Activated CD4-positive, alpha-beta T cell treated with anti-CD3 and anti-CD28 coated beads for 36 hours (primary cell): Measurements from ENCODE around the gene CCNG1. TPM values are rescaled to one million over a fixed set of nuclear protein-coding genes. Genes with fewer than 3 reads are reported as not detected.
"Not testable (repeated sequence)": the region's sequence is repeated elsewhere in the genome, so short reads cannot be mapped to it uniquely, and the experiment has no call there.

ENCODE experiments used
- ATAC-seq: fragments of 200-7000 bp; cut with Tn5 transposase; one replicate; pipeline ENCODE4 v1.10.0; 2021; ENCODE audit warnings: mild to moderate bottlenecking, moderate library complexity
- CTCF ChIA-PET: fragments of 350-600 bp; sonication (Branson Sonifier 250); formaldehyde crosslinking; loops from one replicate; lab custom pipeline; 2021; ENCODE audit warnings: antibody characterized with exemption; lab: Charles Lee
- POLR2A ChIA-PET: fragments of 350-600 bp; sonication (Branson Sonifier 250); formaldehyde crosslinking; loops from one replicate; lab custom pipeline; 2021; ENCODE audit warnings: antibody characterized with exemption, inconsistent platforms; lab: Charles Lee
- DNase-seq: peaks from one replicate; pipeline ENCODE4 v3.0.0-alpha.2; 2020
- H3K27ac Mint-ChIP-seq: one replicate; pipeline ENCODE4 v1.8.0; 2021; ENCODE audit warnings: mixed read lengths
- H3K27me3 Mint-ChIP-seq: one replicate; pipeline ENCODE4 v1.8.0; 2021; ENCODE audit warnings: mixed read lengths
- H3K36me3 Mint-ChIP-seq: one replicate; pipeline ENCODE4 v1.8.0; 2021; ENCODE audit warnings: low read depth, mixed read lengths
- H3K4me1 Mint-ChIP-seq: one replicate; pipeline ENCODE4 v1.8.0; 2021; ENCODE audit warnings: mixed read lengths
- H3K4me3 Mint-ChIP-seq: one replicate; pipeline ENCODE4 v1.8.0; 2021; ENCODE audit warnings: mild to moderate bottlenecking, moderate library complexity, mixed read lengths
- H3K9me3 Mint-ChIP-seq: one replicate; pipeline ENCODE4 v1.8.0; 2021; ENCODE audit warnings: low read depth, mixed read lengths
- intact Hi-C, 2 experiments: fragments of 100-400 bp; cut with DNase I in 1 of 2; cut with micrococcal nuclease in 1 of 2; formaldehyde crosslinking; loops; one replicate each; pipeline versions ENCODE4 v1.14.2 to v1.15.1; 2022 to 2024; cut with DNase I, micrococcal nuclease
- total RNA-seq, 2 experiments: library from RNA; stranded (reverse); gene quantifications; one replicate each; pipeline ENCODE4 v1.2.3, GENCODE V29; 2021

CCNG1 gene
- total RNA-seq, 2 experiments from 2014 or later = 114 to 120 TPM

DNA sequence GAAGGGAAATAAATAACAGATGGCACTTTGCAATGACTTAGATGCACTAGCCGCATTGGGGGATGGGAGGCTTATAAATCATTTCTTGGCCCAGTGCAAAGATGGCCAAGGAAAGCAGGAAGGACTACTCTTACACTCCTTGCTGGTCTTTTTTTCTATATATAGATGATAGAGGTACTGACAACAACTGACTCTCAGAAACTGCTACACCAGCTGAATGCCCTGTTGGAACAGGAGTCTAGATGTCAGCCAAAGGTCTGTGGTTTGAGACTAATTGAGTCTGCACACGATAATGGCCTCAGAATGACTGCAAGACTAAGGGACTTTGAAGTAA, 1.7 kb downstream of the CCNG1 start:
- Mint-ChIP-seq H3K4me3 (peak overlapping the region; percentile 83), H3K9me3 (no peaks in the 10 kb centered on the region), H3K4me1 (peaks cover 41% of the 10 kb centered on the region), H3K27me3 (no peaks in the 10 kb centered on the region), H3K36me3 (peaks cover 29% of the 10 kb centered on the region), H3K27ac (peak overlapping the region; percentile 55)
- ChIA-PET CTCF (interaction anchor here (0.7 to 5.6 kb wide), 3 partner anchors 20 to 72 kb away, joined by 3 to 30 read pairs (median 4); partner anchors contain the start of genes HMMR and NUDCD2), POLR2A (interaction anchor here (0.6 to 5.8 kb wide), 4 partner anchors 21 to 68 kb away, joined by 3 to 58 read pairs (median 4); partner anchors contain the start of genes HMMR, MAT2B and NUDCD2)
- DNase-seq (no peak), ATAC-seq (peak; percentile 3)
- intact Hi-C loops = no loop called here

DNA sequence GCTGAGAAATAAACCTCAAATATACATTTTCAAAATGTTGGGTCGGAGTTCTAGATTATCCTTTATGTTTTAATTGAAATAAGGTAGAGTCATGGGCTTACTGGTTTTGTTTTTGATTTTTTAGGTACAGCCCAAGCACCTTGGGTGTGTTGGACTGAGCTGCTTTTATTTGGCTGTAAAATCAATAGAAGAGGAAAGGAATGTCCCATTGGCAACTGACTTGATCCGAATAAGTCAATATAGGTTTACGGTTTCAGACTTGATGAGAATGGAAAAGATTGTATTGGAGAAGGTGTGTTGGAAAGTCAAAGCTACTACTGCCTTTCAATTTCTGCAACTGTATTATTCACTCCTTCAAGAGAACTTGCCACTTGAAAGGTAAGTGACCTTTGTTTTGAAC, 3.6 kb downstream of the CCNG1 start:
- intact Hi-C loops = no loop called here
- H3K9me3 Mint-ChIP-seq = no peaks in the 10 kb centered on the region
- ChIA-PET POLR2A (interaction anchor here (5.8 kb wide), 1 partner anchor 19 kb away, joined by 58 read pairs; the partner anchor contains the start of genes HMMR and NUDCD2), CTCF (interaction anchor here (0.7 to 5.6 kb wide), 4 partner anchors 13 to 88 kb away, joined by 3 to 30 read pairs (median 4); partner anchors contain the start of genes HMMR and NUDCD2)
- no peak overlapping the region for H3K4me3 Mint-ChIP-seq
- no peak for DNase-seq
- no peak for ATAC-seq
- no peaks in the 10 kb centered on the region for H3K27me3 Mint-ChIP-seq
- H3K4me1 Mint-ChIP-seq = peaks cover 35% of the 10 kb centered on the region
- peak overlapping the region; percentile 13 for H3K27ac Mint-ChIP-seq
- H3K36me3 Mint-ChIP-seq = peaks cover 31% of the 10 kb centered on the region

DNA sequence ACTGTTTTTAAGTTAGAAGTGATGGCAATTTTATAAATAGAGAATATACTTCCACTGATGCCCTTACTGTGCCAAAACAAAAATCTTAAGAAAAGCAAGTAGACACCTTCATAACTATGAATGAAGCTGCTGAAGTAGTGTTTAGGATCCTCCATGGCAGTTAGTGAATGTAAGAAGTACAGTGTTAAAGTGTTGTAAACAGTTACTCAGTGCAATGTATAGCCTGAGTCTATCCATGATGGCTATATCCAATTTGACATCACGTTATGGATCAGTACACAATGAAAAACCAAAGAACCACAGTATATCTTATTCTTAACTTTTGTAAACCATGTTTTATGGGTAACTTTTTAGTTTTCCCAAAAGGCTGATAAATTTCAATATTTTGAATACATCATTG, 7.1 kb downstream of the CCNG1 start:
- intact Hi-C loops = no loop called here
- Mint-ChIP-seq H3K36me3 (peaks cover 53% of the 10 kb centered on the region), H3K27ac (no peak overlapping the region), H3K4me1 (peaks cover 14% of the 10 kb centered on the region), H3K27me3 (no peaks in the 10 kb centered on the region), H3K4me3 (no peak overlapping the region), H3K9me3 (no peaks in the 10 kb centered on the region)
- ATAC-seq = no peak
- DNase-seq = no peak
- POLR2A ChIA-PET = interaction anchor here (0.7 kb wide), 1 partner anchor 10 kb away, joined by 3 read pairs; no protein-coding TSS in a partner anchor
- CTCF ChIA-PET = interaction anchor here (0.7 to 1.7 kb wide), 2 partner anchors 10 to 15 kb away, joined by 3 to 4 read pairs; no protein-coding TSS in a partner anchor

DNA sequence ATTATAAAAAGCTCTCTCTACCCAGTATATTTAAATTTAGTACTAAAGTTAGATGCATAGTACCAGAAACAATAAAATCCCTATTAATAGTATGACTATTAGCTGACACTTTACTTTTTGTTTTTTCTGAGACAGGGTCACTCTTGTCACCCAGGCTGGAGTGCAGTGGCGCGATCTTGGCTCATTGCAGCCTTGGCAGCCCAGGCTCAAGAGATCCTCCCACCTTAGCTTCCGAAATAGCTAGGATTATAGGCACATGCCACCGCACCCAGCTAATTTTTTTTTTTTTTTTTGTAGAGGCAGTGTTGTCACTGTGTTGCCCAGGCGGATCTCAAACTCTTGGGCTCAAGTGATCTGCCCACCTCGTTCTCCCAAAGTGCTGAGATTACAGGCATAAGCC, 8.0 kb downstream of the CCNG1 start:
- intact Hi-C loops = no loop called here
- DNase-seq (no peak), ATAC-seq (no peak)
- CTCF ChIA-PET = interaction anchor here (0.7 kb wide), 2 partner anchors 9 to 29 kb away, joined by 3 to 4 read pairs; no protein-coding TSS in a partner anchor
- Mint-ChIP-seq H3K4me3 (no peak overlapping the region), H3K4me1 (peaks cover 10% of the 10 kb centered on the region), H3K9me3 (no peaks in the 10 kb centered on the region), H3K36me3 (peaks cover 51% of the 10 kb centered on the region), H3K27ac (no peak overlapping the region), H3K27me3 (no peaks in the 10 kb centered on the region)
- POLR2A ChIA-PET = interaction anchor here (0.7 kb wide), 1 partner anchor 9 kb away, joined by 3 read pairs; no protein-coding TSS in a partner anchor

DNA sequence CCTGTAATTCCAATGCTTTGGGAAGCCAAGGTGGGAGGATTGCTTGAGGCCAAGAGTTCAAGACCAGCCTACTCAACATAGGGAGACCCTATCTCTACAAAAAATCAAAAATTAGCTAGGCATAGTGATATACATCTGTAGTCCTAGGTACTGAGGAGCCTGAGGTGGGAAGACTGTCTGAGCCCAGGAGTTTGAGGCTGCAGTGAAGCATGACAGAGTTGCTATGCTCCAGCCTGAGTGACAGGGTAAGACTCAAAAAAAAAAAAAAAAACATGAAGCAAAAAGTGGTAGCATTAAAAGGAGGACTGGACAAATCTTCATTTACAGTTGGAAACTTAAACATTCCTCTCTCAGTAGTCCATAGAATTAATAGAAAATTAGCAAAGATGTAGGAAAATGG, 9.8 kb downstream of the CCNG1 start:
- no peaks in the 10 kb centered on the region for H3K9me3 Mint-ChIP-seq
- ATAC-seq (no peak), DNase-seq (no peak)
- no peaks in the 10 kb centered on the region for H3K27me3 Mint-ChIP-seq
- CTCF ChIA-PET = interaction anchor here (0.6 kb wide), 1 partner anchor 21 kb away, joined by 3 read pairs; no protein-coding TSS in a partner anchor
- H3K4me3 Mint-ChIP-seq = no peak overlapping the region
- intact Hi-C loops = no loop called here
- H3K36me3 Mint-ChIP-seq = peaks cover 54% of the 10 kb centered on the region
- POLR2A ChIA-PET = no interaction called here
- H3K27ac Mint-ChIP-seq = peak overlapping the region; percentile 42
- peaks cover 3% of the 10 kb centered on the region for H3K4me1 Mint-ChIP-seq

DNA sequence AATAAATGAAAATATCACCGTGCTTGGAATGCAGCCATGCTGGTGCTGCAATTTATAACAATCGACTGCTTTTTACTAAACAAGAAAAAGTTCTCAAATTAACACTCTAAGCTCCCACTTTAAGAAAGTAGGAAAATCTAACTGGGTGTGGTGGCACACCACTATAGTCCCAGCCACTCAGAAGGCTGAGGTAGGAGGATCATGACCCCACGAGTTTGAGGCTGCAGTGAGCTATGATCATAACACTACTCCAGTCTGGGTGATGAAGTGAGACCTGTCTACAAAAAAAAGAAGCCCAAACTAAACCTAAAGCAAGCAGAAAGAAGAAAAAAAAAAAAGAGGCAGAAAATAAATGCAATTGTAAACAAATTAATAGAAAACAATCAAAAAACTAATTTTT, 10.5 kb downstream of the CCNG1 start:
- Mint-ChIP-seq H3K36me3 (peaks cover 52% of the 10 kb centered on the region), H3K4me3 (no peak overlapping the region), H3K9me3 (no peaks in the 10 kb centered on the region), H3K27me3 (no peaks in the 10 kb centered on the region), H3K27ac (no peak overlapping the region), H3K4me1 (peaks cover 3% of the 10 kb centered on the region)
- ATAC-seq (no peak), DNase-seq (no peak)
- CTCF ChIA-PET = interaction anchor here (0.5 to 0.6 kb wide), 2 partner anchors 21 to 49 kb away, joined by 3 read pairs; no protein-coding TSS in a partner anchor
- intact Hi-C loops = no loop called here
- POLR2A ChIA-PET = no interaction called here

DNA sequence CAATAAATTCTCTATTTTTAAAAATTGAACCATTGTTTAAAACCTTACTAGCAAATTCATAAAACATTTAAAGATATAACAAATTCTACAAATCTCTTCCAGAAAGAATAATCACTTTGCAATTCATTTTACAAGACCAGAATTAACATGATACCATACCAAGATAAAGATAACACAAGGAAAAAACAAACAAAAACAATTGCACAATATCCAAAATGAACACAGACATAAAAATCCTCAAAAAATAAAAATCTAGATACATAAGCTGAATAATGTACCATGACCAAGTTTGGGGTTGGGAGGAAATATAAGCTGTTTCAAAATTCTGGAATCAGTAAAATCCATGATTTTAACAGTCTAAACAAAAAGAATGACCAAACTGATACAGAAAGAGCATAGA, 11.1 kb downstream of the CCNG1 start:
- POLR2A ChIA-PET = no interaction called here
- Mint-ChIP-seq H3K4me1 (peaks cover 3% of the 10 kb centered on the region), H3K9me3 (no peaks in the 10 kb centered on the region), H3K27ac (peak overlapping the region; percentile 24), H3K4me3 (no peak overlapping the region), H3K27me3 (no peaks in the 10 kb centered on the region), H3K36me3 (peaks cover 53% of the 10 kb centered on the region)
- intact Hi-C loops = no loop called here
- ATAC-seq (no peak), DNase-seq (no peak)
- CTCF ChIA-PET = interaction anchor here (1.8 kb wide), 1 partner anchor 11 kb away, joined by 9 read pairs; the partner anchor contains the start of genes HMMR and NUDCD2

DNA sequence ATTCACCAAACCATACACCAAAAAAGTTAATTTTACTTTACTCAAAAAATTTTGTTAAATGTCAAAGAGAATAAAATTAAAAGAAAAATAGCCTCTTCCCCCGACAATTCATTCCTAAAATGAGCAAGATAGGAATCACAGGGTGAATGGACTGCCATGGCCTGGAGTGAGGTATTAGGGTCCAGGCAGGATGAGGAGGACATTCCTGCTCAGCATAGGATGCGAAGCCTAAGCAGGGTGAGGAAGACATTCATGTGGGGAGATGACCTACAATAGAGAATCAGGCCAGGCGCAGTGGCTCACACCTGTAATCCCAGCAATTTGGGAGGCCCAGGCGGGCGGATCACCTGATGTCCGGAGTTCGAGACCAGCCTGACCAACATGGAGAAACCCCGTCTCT, 14.1 kb downstream of the CCNG1 start:
- Mint-ChIP-seq H3K4me1 (peaks cover 18% of the 10 kb centered on the region), H3K27ac (no peak overlapping the region), H3K9me3 (no peaks in the 10 kb centered on the region), H3K36me3 (peaks cover 66% of the 10 kb centered on the region), H3K4me3 (no peak overlapping the region), H3K27me3 (no peaks in the 10 kb centered on the region)
- ChIA-PET POLR2A (no interaction called here), CTCF (interaction anchor here (1.4 kb wide), 1 partner anchor 8 kb away, joined by 6 read pairs; the partner anchor contains the start of genes HMMR and NUDCD2)
- DNase-seq (no peak), ATAC-seq (no peak)
- intact Hi-C loops = no loop called here

DNA sequence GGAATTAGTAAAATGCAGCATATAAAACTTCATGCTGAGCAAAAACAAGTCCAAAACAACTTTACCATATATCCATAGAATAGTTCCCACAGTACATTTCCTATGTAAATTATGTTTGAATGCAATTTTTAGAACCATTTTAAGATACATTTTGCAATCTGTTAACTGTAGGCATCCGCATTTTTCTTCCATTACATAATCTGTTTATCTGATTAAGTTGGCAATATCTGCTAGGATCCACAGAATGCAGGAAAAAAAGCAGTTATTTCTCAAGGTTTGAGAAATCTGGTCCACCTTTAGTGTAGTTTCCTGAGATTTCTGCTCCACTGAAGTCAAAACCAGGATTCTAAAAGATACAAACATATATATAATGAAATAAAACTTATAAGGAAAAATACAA, 16.3 kb downstream of the CCNG1 start:
- Mint-ChIP-seq H3K36me3 (peaks cover 56% of the 10 kb centered on the region), H3K4me3 (no peak overlapping the region), H3K9me3 (no peaks in the 10 kb centered on the region), H3K4me1 (peaks cover 28% of the 10 kb centered on the region), H3K27ac (no peak overlapping the region), H3K27me3 (no peaks in the 10 kb centered on the region)
- ChIA-PET POLR2A (no interaction called here), CTCF (interaction anchor here (0.9 to 1.0 kb wide), 3 partner anchors 9 to 46 kb away, joined by 3 read pairs; no protein-coding TSS in a partner anchor)
- DNase-seq = no peak
- intact Hi-C loops = no loop called here
- ATAC-seq = no peak

DNA sequence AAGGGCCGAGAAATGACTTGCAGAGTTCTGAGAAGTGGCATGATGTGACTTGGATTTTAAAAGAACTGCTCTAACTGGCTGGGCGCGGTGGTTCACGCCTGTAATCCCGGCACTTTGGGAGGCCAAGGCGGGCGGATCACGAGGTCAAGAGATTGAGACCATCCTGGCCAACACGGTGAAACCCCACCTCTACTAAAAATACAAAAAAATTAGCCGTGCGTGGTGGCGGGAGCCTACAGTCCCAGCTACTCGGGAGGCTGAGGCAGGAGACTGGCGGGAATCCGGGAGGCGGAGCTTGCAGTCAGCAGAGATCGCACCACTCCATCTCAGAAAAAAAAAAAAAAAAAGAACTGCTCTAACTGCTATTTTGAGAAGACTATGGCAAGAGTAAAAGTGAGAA, 18.0 kb downstream of the CCNG1 start:
- intact Hi-C loops, POLR2A ChIA-PET, H3K4me3 Mint-ChIP-seq, H3K9me3 Mint-ChIP-seq, ATAC-seq, DNase-seq, H3K27me3 Mint-ChIP-seq: not testable (repeated sequence)
- CTCF ChIA-PET = interaction anchor here (1.3 to 1.4 kb wide), 2 partner anchors 47 to 106 kb away, joined by 3 to 5 read pairs; no protein-coding TSS in a partner anchor
- peaks cover 57% of the 10 kb centered on the region for H3K36me3 Mint-ChIP-seq
- H3K27ac Mint-ChIP-seq = peak overlapping the region; percentile 51
- peaks cover 25% of the 10 kb centered on the region for H3K4me1 Mint-ChIP-seq

DNA sequence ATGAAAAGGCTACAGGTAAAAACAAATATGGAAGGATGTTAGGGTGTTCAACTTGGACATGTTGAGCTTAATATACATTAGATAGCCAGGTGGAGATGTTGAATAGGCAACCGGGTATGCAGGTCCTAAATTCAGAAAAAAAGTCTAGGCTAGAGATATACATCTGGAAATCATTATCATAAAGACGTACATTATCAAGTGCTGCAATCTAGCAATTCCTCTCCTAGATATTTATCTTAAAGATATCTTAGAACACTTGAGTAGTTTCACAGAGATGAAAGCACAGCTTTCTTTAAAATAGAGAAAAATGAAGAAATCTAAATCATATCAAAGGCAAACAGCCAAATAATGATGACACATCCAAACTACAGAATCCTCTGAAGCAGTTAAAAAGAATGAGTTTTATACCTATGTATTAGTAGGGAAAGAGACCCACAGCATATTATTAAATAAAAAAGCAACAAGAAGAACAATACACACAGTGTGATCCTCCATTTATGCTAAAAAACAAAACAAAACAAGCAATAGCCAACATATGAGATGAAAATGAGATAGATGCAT, 18.7 kb downstream of the CCNG1 start:
- H3K27me3 Mint-ChIP-seq = no peaks in the 10 kb centered on the region
- DNase-seq (no peak), ATAC-seq (no peak)
- no peak overlapping the region for H3K4me3 Mint-ChIP-seq
- no peaks in the 10 kb centered on the region for H3K9me3 Mint-ChIP-seq
- ChIA-PET POLR2A (no interaction called here), CTCF (no interaction called here)
- H3K27ac Mint-ChIP-seq = peak overlapping the region; percentile 6
- peaks cover 54% of the 10 kb centered on the region for H3K36me3 Mint-ChIP-seq
- intact Hi-C loops = no loop called here
- H3K4me1 Mint-ChIP-seq = peaks cover 25% of the 10 kb centered on the region
